Measurements from ENCODE around the gene TACO1.

DNA sequence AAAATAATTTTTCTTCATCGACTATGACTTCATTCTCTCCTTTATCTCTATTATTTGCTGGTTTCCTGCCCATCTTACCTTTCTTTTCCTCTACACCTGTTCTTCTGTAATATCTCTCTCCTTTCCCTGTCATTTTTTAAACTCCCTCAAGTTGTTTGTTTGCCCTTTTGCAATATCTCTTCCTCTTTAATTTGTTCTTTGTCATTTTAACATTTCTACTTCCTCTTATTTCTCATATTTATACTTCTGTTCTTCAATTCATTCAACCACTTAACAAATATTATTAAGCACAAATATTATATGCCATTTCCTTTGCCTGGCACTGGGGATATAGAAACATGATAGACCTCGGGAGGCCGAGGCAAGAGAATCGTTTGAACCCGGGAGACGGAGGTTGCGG is 44.2 kb downstream of the TACO1 start:
- TF ChIP-seq, protein P1, sequence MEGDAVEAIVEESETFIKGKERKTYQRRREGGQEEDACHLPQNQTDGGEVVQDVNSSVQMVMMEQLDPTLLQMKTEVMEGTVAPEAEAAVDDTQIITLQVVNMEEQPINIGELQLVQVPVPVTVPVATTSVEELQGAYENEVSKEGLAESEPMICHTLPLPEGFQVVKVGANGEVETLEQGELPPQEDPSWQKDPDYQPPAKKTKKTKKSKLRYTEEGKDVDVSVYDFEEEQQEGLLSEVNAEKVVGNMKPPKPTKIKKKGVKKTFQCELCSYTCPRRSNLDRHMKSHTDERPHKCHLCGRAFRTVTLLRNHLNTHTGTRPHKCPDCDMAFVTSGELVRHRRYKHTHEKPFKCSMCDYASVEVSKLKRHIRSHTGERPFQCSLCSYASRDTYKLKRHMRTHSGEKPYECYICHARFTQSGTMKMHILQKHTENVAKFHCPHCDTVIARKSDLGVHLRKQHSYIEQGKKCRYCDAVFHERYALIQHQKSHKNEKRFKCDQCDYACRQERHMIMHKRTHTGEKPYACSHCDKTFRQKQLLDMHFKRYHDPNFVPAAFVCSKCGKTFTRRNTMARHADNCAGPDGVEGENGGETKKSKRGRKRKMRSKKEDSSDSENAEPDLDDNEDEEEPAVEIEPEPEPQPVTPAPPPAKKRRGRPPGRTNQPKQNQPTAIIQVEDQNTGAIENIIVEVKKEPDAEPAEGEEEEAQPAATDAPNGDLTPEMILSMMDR (IDR thresholded peaks at IDR 0.05; ENCODE audit: low read depth, low read length), result no peak
- TF ChIP-seq POLR2A (IDR thresholded peaks at IDR 0.05; ENCODE audit: extremely low read depth, insufficient read length) (no peak), MYC (IDR thresholded peaks at IDR 0.05; ENCODE audit: low read depth, low read length) (no peak)
- TF ChIP-seq, protein P2, sequence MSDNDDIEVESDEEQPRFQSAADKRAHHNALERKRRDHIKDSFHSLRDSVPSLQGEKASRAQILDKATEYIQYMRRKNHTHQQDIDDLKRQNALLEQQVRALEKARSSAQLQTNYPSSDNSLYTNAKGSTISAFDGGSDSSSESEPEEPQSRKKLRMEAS (IDR thresholded peaks at IDR 0.05; ENCODE audit: low read depth, low read length), result no peak
